PFSK-1 (cell line): ENCODE measurements around the gene CFAP61.

Source experiments
- POLR2AphosphoS5 ChIP-seq: IDR thresholded peaks from 2 replicates; pipeline ENCODE4 v1.6.1; 2012; ENCODE audit warnings: low read depth, mild to moderate bottlenecking, control low read depth, low read length, moderate library complexity
- SIN3A ChIP-seq: IDR thresholded peaks from 2 replicates; pipeline ENCODE4 v1.6.1; 2012; ENCODE audit warnings: mild to moderate bottlenecking, low read length, moderate library complexity, borderline replicate concordance; ENCODE audit not compliant: insufficient read depth

DNA sequence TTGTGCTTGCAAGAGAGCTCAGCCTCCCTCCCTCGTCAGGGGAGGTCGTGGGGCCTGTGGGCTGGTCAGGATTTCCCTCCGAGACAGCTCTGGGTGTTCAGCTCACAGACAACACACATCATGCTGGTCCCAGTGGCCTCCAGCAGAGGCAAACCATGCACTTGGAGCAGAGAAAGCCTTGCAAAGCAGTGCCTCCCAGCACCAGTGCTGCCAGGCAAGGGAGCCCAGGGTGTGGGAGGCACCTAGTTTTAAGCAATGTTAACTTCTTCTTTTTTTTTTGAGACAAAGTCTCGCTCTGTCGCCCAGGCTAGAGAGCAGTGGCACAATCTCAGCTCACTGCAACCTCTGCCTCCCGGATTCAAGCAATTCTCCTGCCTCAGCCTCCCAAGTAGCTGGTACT lies 281.5 kb downstream of the CFAP61 start:
- TF ChIP-seq POLR2AphosphoS5 = no peak
- TF ChIP-seq SIN3A = no peak
